SU-DHL-6 (cell line): ENCODE results near the gene PXT1.

Source experiments
- CTCF ChIP-seq: fragments of 200-600 bp; sonication (generic); IDR thresholded peaks from one replicate; pipeline ENCODE4 v1.5.1; 2017; ENCODE audit warnings: antibody characterized with exemption, mild to moderate bottlenecking, low read length, moderate library complexity; ENCODE audit not compliant: insufficient read depth, poor library complexity, severe bottlenecking
- EZH2phosphoT487 ChIP-seq: fragments of 200-600 bp; sonication (generic), shearing (Covaris generic); conservative IDR thresholded peaks from 2 replicates; pipeline ENCODE4 v1.6.1; 2018; ENCODE audit warnings: mild to moderate bottlenecking, antibody characterized with exemption, low read length, moderate library complexity, mixed read lengths

GRCh38 chr6:36364669-36365479 lies 77.8 kb downstream of the PXT1 start:
- no peak for TF ChIP-seq CTCF
- TF ChIP-seq EZH2phosphoT487 = no peak
